Gastrocnemius medialis (tissue), 4 donors: ENCODE measurements around the gene STIM1.

Experiments used
- CTCF ChIP-seq, 5 experiments: fragments of 450-650 bp in 3 of 5; fragments of 200-600 bp in 2 of 5; sonication (generic) in 2 of 5; IDR thresholded peaks in 4 of 5; conservative IDR thresholded peaks in 1 of 5; 1 replicate in 4 of 5; 2 replicates in 1 of 5; pipeline ENCODE4 v1.5.1; 2016 to 2019; ENCODE audit warnings: antibody characterized with exemption in 5 of 5, mild to moderate bottlenecking in 3 of 5, moderate library complexity in 3 of 5
- POLR2A ChIP-seq, 2 donors: fragments of 450-650 bp; IDR thresholded peaks; one replicate each; pipeline ENCODE4 v1.6.1; 2017; ENCODE audit warnings: antibody characterized with exemption in 2 of 2, mild to moderate bottlenecking in 2 of 2, moderate library complexity in 2 of 2

GRCh38 chr11:4115128-4115527, 259.7 kb downstream of the STIM1 start:
- no peak for TF ChIP-seq POLR2A (IDR thresholded peaks at IDR 0.05)
- TF ChIP-seq CTCF (IDR thresholded peaks at IDR 0.05 in 4 of 5, conservative IDR thresholded peaks at IDR 0.05 in 1 of 5) = no peak
